ENCODE results near the gene P2RX6.

DNA sequence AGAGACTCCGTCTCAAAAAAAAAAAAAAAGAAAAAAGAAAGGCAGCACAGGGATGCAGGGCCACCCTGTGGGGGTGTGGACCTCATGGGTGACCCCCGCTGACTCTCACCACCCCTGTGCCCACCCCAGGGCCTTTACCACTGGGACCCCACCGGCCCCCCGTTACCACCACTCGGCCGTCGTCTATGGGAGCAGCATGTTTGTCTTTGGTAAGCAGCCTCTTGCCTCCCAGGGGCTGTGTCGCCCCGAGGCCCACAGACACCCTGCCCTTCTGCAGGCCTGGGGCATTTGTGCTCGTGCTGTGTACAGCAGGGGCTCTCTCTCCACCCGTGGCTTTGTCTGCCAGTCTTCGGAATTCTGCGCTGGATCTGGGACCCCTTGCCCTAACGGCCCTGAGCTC lies 27.6 kb upstream of the P2RX6 start:
- TF ChIP-seq ZC3H10 (CRISPR knock-in tag; IDR thresholded peaks at IDR 0.05) (no peak), ZFP30 (CRISPR knock-in tag; IDR thresholded peaks at IDR 0.05) (no peak), ZFP3 (CRISPR knock-in tag; IDR thresholded peaks at IDR 0.05) (no peak), ZNF565 (CRISPR knock-in tag; conservative IDR thresholded peaks at IDR 0.05; ENCODE audit: low read depth) (no peak), ARNTL (CRISPR knock-in tag; IDR thresholded peaks at IDR 0.05; ENCODE audit: borderline replicate concordance, low read depth) (no peak), SNAI2 (CRISPR knock-in tag; IDR thresholded peaks at IDR 0.05) (no peak), ZNF8 (CRISPR knock-in tag; IDR thresholded peaks at IDR 0.05) (no peak)
- TF ChIP-seq, protein P1, sequence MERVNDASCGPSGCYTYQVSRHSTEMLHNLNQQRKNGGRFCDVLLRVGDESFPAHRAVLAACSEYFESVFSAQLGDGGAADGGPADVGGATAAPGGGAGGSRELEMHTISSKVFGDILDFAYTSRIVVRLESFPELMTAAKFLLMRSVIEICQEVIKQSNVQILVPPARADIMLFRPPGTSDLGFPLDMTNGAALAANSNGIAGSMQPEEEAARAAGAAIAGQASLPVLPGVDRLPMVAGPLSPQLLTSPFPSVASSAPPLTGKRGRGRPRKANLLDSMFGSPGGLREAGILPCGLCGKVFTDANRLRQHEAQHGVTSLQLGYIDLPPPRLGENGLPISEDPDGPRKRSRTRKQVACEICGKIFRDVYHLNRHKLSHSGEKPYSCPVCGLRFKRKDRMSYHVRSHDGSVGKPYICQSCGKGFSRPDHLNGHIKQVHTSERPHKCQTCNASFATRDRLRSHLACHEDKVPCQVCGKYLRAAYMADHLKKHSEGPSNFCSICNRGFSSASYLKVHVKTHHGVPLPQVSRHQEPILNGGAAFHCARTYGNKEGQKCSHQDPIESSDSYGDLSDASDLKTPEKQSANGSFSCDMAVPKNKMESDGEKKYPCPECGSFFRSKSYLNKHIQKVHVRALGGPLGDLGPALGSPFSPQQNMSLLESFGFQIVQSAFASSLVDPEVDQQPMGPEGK (CRISPR knock-in tag; IDR thresholded peaks at IDR 0.05; ENCODE audit: borderline replicate concordance): no peak
- TF ChIP-seq, protein P2, sequence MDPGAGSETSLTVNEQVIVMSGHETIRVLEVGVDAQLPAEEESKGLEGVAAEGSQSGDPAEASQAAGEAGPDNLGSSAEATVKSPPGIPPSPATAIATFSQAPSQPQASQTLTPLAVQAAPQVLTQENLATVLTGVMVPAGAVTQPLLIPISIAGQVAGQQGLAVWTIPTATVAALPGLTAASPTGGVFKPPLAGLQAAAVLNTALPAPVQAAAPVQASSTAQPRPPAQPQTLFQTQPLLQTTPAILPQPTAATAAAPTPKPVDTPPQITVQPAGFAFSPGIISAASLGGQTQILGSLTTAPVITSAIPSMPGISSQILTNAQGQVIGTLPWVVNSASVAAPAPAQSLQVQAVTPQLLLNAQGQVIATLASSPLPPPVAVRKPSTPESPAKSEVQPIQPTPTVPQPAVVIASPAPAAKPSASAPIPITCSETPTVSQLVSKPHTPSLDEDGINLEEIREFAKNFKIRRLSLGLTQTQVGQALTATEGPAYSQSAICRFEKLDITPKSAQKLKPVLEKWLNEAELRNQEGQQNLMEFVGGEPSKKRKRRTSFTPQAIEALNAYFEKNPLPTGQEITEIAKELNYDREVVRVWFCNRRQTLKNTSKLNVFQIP (CRISPR knock-in tag; IDR thresholded peaks at IDR 0.05; ENCODE audit: borderline replicate concordance, low read depth): no peak

All from SK-N-SH treated with all-trans-retinoic acid at 6 μM for 48 hours (cell line).